Esophagus squamous epithelium (tissue), 5 donors: ENCODE measurements around the gene DIAPH3. TPM values are rescaled to one million over a fixed set of nuclear protein-coding genes. Genes with fewer than 3 reads are reported as not detected.

Source experiments
- DNase-seq: peaks from one replicate; lab custom pipeline; 2025; lab: John Stamatoyannopoulos, UW
- H3K27ac ChIP-seq, 4 donors: fragments of 200-600 bp; sonication (generic); one replicate each; pipeline ENCODE4 v1.5.1; 2016 to 2019; ENCODE audit warnings: mild to moderate bottlenecking in 1 of 4
- H3K27me3 ChIP-seq, 4 donors: fragments of 200-600 bp; sonication (generic); 1 replicate in 3 of 4; 2 replicates in 1 of 4; pipeline versions ENCODE4 v1.5.1 to v1.6.0; 2017 to 2021; ENCODE audit warnings: antibody characterized with exemption in 1 of 4
- H3K36me3 ChIP-seq, 3 donors: fragments of 200-600 bp; sonication (generic); one replicate each; pipeline ENCODE4 v1.5.1; 2016 to 2019
- H3K4me1 ChIP-seq, 3 donors: fragments of 200-600 bp; sonication (generic); one replicate each; pipeline ENCODE4 v1.5.1; 2017 to 2019
- H3K4me3 ChIP-seq, 4 donors: fragments of 200-600 bp; sonication (generic); 1 replicate in 3 of 4; 2 replicates in 1 of 4; pipeline ENCODE4 v1.5.1; 2016 to 2019; ENCODE audit warnings: mild to moderate bottlenecking in 2 of 4, moderate library complexity in 1 of 4
- H3K9me3 ChIP-seq, 3 donors: fragments of 200-600 bp; sonication (generic); one replicate each; pipeline ENCODE4 v1.5.1; 2016 to 2019
- POLR2A ChIP-seq, 4 donors: fragments of 450-650 bp; IDR thresholded peaks; one replicate each; pipeline ENCODE4 v1.6.1; 2017; ENCODE audit warnings: antibody characterized with exemption in 4 of 4, mild to moderate bottlenecking in 4 of 4, moderate library complexity in 3 of 4
- WGBS, 2 donors: methylation state at CpG; one replicate each; pipeline ENCODE4 v1.1.5; 2018; 5-methylcytosine and 5-hydroxymethylcytosine counted together
- intact Hi-C: fragments of 100-400 bp; cut with DNase I; formaldehyde crosslinking; loops from one replicate; pipeline ENCODE4 v1.15.0; 2022
- total RNA-seq, 4 donors: library from RNA; depleted of rRNA; stranded (reverse); fragments of >200 nt; gene quantifications; one replicate each; pipeline ENCODE4 v1.1.0, GENCODE V29; 2016
- TF ChIP-seq, protein P1 (sequence below), 6 experiments: fragments of 450-650 bp in 4 of 6; fragments of 200-600 bp in 2 of 6; sonication (generic) in 2 of 6; IDR thresholded peaks; one replicate each; pipeline ENCODE4 v1.5.1; 2016 to 2019; ENCODE audit warnings: antibody characterized with exemption in 6 of 6, mild to moderate bottlenecking in 4 of 6, moderate library complexity in 4 of 6
- donor health status: DM: yes; HTN: yes; CAD: no.

DIAPH3 gene
- total RNA-seq, 4 donors from 2014 or later = 2.2 to 11.1 (median 4.0) TPM

- DNase-seq = no peak
- Histone ChIP-seq H3K27me3 (no peaks in the 10 kb centered on the region), H3K4me1 (peaks cover 0 to 41% (median 0%) of the 10 kb centered on the region in 3 donors), H3K36me3 (no peaks in the 10 kb centered on the region), H3K27ac (peak overlapping the region in 3 of 4 donors; percentile 9 to 55 (median 51)), H3K4me3 (no peak overlapping the region), H3K9me3 (no peaks in the 10 kb centered on the region)
- TF ChIP-seq, protein P1, sequence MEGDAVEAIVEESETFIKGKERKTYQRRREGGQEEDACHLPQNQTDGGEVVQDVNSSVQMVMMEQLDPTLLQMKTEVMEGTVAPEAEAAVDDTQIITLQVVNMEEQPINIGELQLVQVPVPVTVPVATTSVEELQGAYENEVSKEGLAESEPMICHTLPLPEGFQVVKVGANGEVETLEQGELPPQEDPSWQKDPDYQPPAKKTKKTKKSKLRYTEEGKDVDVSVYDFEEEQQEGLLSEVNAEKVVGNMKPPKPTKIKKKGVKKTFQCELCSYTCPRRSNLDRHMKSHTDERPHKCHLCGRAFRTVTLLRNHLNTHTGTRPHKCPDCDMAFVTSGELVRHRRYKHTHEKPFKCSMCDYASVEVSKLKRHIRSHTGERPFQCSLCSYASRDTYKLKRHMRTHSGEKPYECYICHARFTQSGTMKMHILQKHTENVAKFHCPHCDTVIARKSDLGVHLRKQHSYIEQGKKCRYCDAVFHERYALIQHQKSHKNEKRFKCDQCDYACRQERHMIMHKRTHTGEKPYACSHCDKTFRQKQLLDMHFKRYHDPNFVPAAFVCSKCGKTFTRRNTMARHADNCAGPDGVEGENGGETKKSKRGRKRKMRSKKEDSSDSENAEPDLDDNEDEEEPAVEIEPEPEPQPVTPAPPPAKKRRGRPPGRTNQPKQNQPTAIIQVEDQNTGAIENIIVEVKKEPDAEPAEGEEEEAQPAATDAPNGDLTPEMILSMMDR (IDR thresholded peaks at IDR 0.05) = no peak
- no peak for TF ChIP-seq POLR2A (IDR thresholded peaks at IDR 0.05)
- intact Hi-C loops = no loop called here
- 35 to 64% methylated on average over 1 of the region's 1 CpG for WGBS, 2 donors
Measured at GRCh38 chr13:60012488-60012887, 151.2 kb downstream of the DIAPH3 start.

DNA sequence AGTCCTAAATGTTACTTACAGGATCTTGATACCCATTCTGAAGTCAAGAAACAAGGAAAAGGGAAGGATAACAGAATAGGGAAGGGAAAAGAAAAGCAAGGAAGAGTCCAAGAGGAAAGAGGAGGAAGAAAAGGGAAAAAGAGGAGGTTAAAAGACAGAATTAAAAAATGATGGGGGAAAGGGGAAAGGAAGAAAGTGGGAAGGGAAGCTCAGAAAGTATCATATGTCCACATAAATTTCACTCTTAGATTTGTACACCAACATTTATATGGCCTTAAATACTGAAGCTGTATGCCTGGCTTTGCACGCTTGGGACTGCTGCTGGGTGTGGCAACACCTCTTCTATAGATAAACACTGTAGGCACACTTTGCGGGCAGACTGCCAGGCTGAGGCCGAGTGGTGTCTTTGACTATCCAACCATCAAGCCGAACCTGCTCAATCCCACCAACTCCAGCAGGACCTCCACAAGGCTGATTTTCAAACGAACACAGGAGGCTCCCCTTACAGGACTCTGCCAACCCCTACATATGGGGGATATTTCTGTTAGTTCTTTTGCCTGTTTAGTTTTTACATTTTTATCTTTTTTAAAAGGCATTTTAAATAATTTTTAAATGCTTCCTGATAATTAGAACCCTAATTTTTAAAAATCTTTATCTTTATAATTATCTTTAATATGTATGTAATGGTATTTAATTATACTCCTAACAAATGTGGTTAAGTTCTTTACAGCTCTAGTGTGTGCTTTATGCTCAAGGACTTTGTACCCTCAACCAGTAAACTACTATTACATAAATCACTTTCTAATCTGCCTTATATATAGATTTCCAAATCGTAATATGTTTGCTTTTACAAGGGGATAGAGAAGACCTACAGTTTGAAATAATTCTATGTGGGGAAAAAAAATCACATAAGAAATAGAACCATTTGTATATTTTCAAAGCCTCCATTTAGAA lies 154.2 kb downstream of the DIAPH3 start:
- no peaks in the 10 kb centered on the region for H3K27me3 ChIP-seq
- WGBS, 2 donors = 54 to 63% methylated on average over 6 of the region's 6 CpGs
- DNase-seq = no peak
- no peak overlapping the region for H3K4me3 ChIP-seq
- H3K4me1 ChIP-seq = peaks cover 0 to 24% (median 0%) of the 10 kb centered on the region in 3 donors
- H3K27ac ChIP-seq = no peak overlapping the region
- H3K36me3 ChIP-seq = no peaks in the 10 kb centered on the region
- no peaks in the 10 kb centered on the region for H3K9me3 ChIP-seq
- intact Hi-C loops = no loop called here
- TF ChIP-seq, protein P1 (IDR thresholded peaks at IDR 0.05) = no peak
- no peak for TF ChIP-seq POLR2A (IDR thresholded peaks at IDR 0.05)

DNA sequence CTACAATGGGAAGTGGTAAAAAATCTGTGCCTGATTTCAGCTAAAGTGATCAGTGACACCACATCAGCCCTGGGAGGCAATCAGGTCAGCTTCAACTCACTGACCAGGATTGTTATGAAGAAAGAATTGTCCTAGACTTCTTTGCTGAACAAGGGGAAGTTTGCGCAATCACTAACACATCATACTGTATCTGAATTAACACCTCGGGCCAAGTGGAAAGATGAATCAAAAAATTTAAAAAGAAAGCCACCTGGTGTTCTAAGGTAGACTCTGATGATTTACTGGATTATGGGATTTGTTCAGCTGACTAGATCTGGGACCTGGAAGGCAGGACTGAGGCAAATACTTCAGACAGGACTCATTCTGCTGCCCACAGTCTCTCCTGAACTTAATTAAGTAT lies 161.8 kb downstream of the DIAPH3 start:
- no peak for TF ChIP-seq POLR2A (IDR thresholded peaks at IDR 0.05)
- TF ChIP-seq, protein P1 (IDR thresholded peaks at IDR 0.05) = no peak
- Histone ChIP-seq H3K27me3 (no peaks in the 10 kb centered on the region), H3K4me3 (no peak overlapping the region), H3K4me1 (no peaks in the 10 kb centered on the region), H3K36me3 (no peaks in the 10 kb centered on the region), H3K27ac (no peak overlapping the region), H3K9me3 (no peaks in the 10 kb centered on the region)
- no peak for DNase-seq
- intact Hi-C loops = no loop called here
- 60 to 61% methylated on average over 2 of the region's 2 CpGs for WGBS, 2 donors

DNA sequence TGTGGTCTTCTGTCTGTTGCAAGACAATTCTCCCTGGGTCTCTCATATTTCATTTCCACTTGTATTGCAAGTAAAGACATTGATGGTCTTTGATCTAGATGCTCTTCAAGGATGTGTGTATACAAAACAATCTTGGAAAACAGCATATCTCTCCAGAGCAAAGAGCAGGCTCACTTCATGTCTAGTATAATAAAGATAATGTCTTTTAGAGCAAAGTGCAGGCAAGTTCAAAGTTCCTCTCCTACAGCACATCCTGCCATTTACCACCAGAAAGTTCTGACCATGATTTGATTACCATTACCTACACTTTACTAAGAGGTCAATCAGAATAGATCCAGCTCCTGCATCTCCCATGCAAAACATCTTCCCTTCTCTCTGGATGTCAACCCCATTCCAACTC lies 162.8 kb downstream of the DIAPH3 start:
- DNase-seq = no peak
- TF ChIP-seq, protein P1 (IDR thresholded peaks at IDR 0.05) = no peak
- no peak for TF ChIP-seq POLR2A (IDR thresholded peaks at IDR 0.05)
- Histone ChIP-seq H3K27me3 (no peaks in the 10 kb centered on the region), H3K4me3 (no peak overlapping the region), H3K36me3 (no peaks in the 10 kb centered on the region), H3K4me1 (no peaks in the 10 kb centered on the region), H3K9me3 (no peaks in the 10 kb centered on the region), H3K27ac (no peak overlapping the region)
- intact Hi-C loops = no loop called here

DNA sequence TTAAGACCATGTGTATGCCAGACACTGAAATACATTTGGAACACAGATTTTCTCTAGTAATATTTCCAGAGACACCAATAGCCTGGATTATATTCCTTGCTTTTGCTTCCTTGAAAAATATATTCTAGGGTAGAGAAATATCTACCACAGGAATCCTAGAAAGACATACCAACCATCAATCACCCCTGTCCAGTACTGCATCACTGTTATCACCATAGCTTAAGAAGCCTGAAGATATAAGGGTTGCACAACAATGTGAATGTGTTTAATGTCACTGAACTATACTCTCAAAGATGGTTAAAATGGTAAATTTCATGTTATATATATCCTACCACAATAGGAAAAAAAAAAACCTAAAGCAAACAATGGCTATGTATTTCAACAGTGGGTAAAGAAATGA lies 163.6 kb downstream of the DIAPH3 start:
- H3K4me1 ChIP-seq = no peaks in the 10 kb centered on the region
- no peak for TF ChIP-seq POLR2A (IDR thresholded peaks at IDR 0.05)
- TF ChIP-seq, protein P1 (IDR thresholded peaks at IDR 0.05) = no peak
- H3K36me3 ChIP-seq = no peaks in the 10 kb centered on the region
- no peak overlapping the region for H3K27ac ChIP-seq
- no peaks in the 10 kb centered on the region for H3K27me3 ChIP-seq
- intact Hi-C loops = no loop called here
- H3K4me3 ChIP-seq = no peak overlapping the region
- no peak for DNase-seq
- no peaks in the 10 kb centered on the region for H3K9me3 ChIP-seq
